GM12878 (cell line): ENCODE data around the gene HSD11B1. TPM values are rescaled to one million over a fixed set of nuclear protein-coding genes. Genes with fewer than 3 reads are reported as not detected.

Experiments used
- ATAC-seq: fragments of 200-7000 bp; cut with Tn5 transposase; 3 replicates; pipeline ENCODE4 v1.9.1; 2020; ENCODE audit warnings: mild to moderate bottlenecking, moderate library complexity
- BruUV-seq: library from RNA; stranded (reverse); fragments of 400-500 nt; replicated peaks from 2 replicates; lab custom pipeline; 2021; lab: Mats Ljungman, UMichigan
- CTCF ChIA-PET: fragments of 300-600 bp; sonication (Branson Sonifier 250); formaldehyde crosslinking; extraction: SDS; loops from one replicate; lab custom pipeline; 2021; ENCODE audit warnings: inconsistent platforms; lab: Yijun Ruan, JAX
- POLR2A ChIA-PET: fragments of 350-600 bp; formaldehyde crosslinking; extraction: SDS; loops from one replicate; lab custom pipeline; 2021; ENCODE audit warnings: inconsistent platforms; lab: Charles Lee
- RAD21 ChIA-PET: fragments of 300-600 bp; sonication (Branson Sonifier 250); formaldehyde crosslinking; loops from one replicate; lab custom pipeline; 2023; ENCODE audit warnings: antibody characterized with exemption; ENCODE audit not compliant: unreplicated experiment; lab: Charles Lee
- SMC1A ChIA-PET: fragments of 300-600 bp; sonication (Branson Sonifier 250); formaldehyde crosslinking; loops from one replicate; lab custom pipeline; 2023; ENCODE audit not compliant: unreplicated experiment, uncharacterized antibody; lab: Charles Lee
- DNase-seq: peaks from one replicate; pipeline ENCODE4 v3.0.0-alpha.2; 2011; ENCODE audit warnings: low read depth, low spot score
- FAIRE-seq: peaks from 3 replicates; lab custom pipeline; 2011; peaks lifted over from hg19 to GRCh38; lab: Jason Lieb, UNC
- H2AFZ ChIP-seq: 2 replicates; pipeline ENCODE4 v1.6.0; 2011; ENCODE audit warnings: low read depth, low read length, control low read depth; ENCODE audit not compliant: control insufficient read depth
- H3K27ac ChIP-seq: 2 replicates; pipeline ENCODE4 v1.5.1; 2011; ENCODE audit warnings: control low read depth; ENCODE audit not compliant: control insufficient read depth, insufficient read depth
- H3K27me3 ChIP-seq, 2 experiments: replicated peaks in 1 of 2; 2 replicates each; pipeline versions ENCODE4 v1.6.0 to v1.6.1; 2011; ENCODE audit warnings: low read length in 1 of 2; ENCODE audit not compliant: control insufficient read depth in 2 of 2, insufficient read depth in 2 of 2
- H3K36me3 ChIP-seq, 2 experiments: 2 replicates each; pipeline ENCODE4 v1.5.1; 2011; ENCODE audit warnings: low read length in 1 of 2; ENCODE audit not compliant: control insufficient read depth in 2 of 2, insufficient read depth in 2 of 2
- H3K4me1 ChIP-seq: 2 replicates; pipeline ENCODE4 v1.6.1; 2011; ENCODE audit warnings: mild to moderate bottlenecking, low read length, moderate library complexity, mixed read lengths; ENCODE audit not compliant: control insufficient read depth, insufficient read depth
- H3K4me2 ChIP-seq: 2 replicates; pipeline ENCODE4 v1.6.0; 2011; ENCODE audit warnings: control low read depth; ENCODE audit not compliant: control insufficient read depth, insufficient read depth
- H3K4me3 ChIP-seq: fragments of 200-600 bp; sonication (generic); 2 replicates; pipeline ENCODE4 v1.5.1; 2016
- H3K79me2 ChIP-seq: 2 replicates; pipeline ENCODE4 v1.6.0; 2011; ENCODE audit warnings: low read length; ENCODE audit not compliant: control insufficient read depth, insufficient read depth
- H3K9ac ChIP-seq: 2 replicates; pipeline ENCODE4 v1.8.0; 2011; ENCODE audit warnings: low read length, control low read depth, mixed read lengths; ENCODE audit not compliant: control insufficient read depth, insufficient read depth
- H3K9me3 ChIP-seq: replicated peaks from 3 replicates; pipeline ENCODE4 v1.5.1; 2011; ENCODE audit warnings: mild to moderate bottlenecking, low read length; ENCODE audit not compliant: control insufficient read depth, insufficient read depth
- H4K20me1 ChIP-seq: 2 replicates; pipeline ENCODE4 v1.6.0; 2011; ENCODE audit not compliant: control insufficient read depth, insufficient read depth
- BRCA1 ChIP-seq: IDR thresholded peaks from 2 replicates; pipeline ENCODE4 v1.6.1; 2011; ENCODE audit warnings: low read depth, low read length, improper control_type of control experiment
- CHD2 ChIP-seq: IDR thresholded peaks from 2 replicates; pipeline ENCODE4 v1.6.1; 2011; ENCODE audit warnings: low read depth, low read length, improper control_type of control experiment, borderline replicate concordance
- CHD4 ChIP-seq: fragments of 200-600 bp; sonication (generic); IDR thresholded peaks from 2 replicates; pipeline ENCODE4 v1.6.1; 2016; ENCODE audit warnings: mild to moderate bottlenecking
- CREB1 ChIP-seq: IDR thresholded peaks from 2 replicates; pipeline ENCODE4 v1.6.1; 2012; ENCODE audit warnings: low read depth, mild to moderate bottlenecking, inconsistent platforms
- FOXK2 ChIP-seq: fragments of 450-650 bp; IDR thresholded peaks from 2 replicates; pipeline ENCODE4 v1.6.1; 2017; ENCODE audit warnings: mild to moderate bottlenecking, moderate library complexity
- HDAC2 ChIP-seq: fragments of 200-600 bp; sonication (generic); IDR thresholded peaks from 2 replicates; pipeline ENCODE4 v1.6.1; 2017
- KAT2A ChIP-seq: conservative IDR thresholded peaks from 2 replicates; pipeline ENCODE4 v1.6.1; 2011; ENCODE audit warnings: low read depth, low read length; ENCODE audit not compliant: control insufficient read depth
- MTA2 ChIP-seq: fragments of 450-650 bp; IDR thresholded peaks from 2 replicates; pipeline ENCODE4 v1.6.1; 2016; ENCODE audit warnings: low read depth, mild to moderate bottlenecking, moderate library complexity
- SPI1 ChIP-seq: IDR thresholded peaks from 2 replicates; pipeline ENCODE4 v1.6.1; 2011; ENCODE audit warnings: low read depth, mild to moderate bottlenecking, low read length, moderate library complexity, borderline replicate concordance; ENCODE audit not compliant: insufficient read depth
- SUZ12 ChIP-seq: fragments of 200-600 bp; sonication (generic); IDR thresholded peaks from one replicate; pipeline ENCODE4 v1.6.1; 2018; ENCODE audit warnings: antibody characterized with exemption, mild to moderate bottlenecking; ENCODE audit not compliant: unreplicated experiment
- TCF7 ChIP-seq: IDR thresholded peaks from 2 replicates; pipeline ENCODE4 v1.6.1; 2014; ENCODE audit warnings: antibody characterized with exemption, borderline replicate concordance
- ZNF217 ChIP-seq: fragments of 450-650 bp; IDR thresholded peaks from 2 replicates; pipeline ENCODE4 v1.6.1; 2017; ENCODE audit warnings: antibody characterized with exemption, mild to moderate bottlenecking
- ZNF622 ChIP-seq: fragments of 450-650 bp; IDR thresholded peaks from 2 replicates; pipeline ENCODE4 v1.6.1; 2017; ENCODE audit warnings: mild to moderate bottlenecking, inconsistent platforms
- WGBS: methylation state at CpG from one replicate; pipeline ENCODE4 v1.1.6; 2016; ENCODE audit warnings: low lambda C conversion rate; ENCODE audit not compliant: insufficient replicate concordance, insufficient coverage; ENCODE audit errors: missing lambda C conversion rate; 5-methylcytosine and 5-hydroxymethylcytosine counted together
- in situ Hi-C: fragments of 300-500 bp; cut with MboI; formaldehyde crosslinking; loops from 9 replicates; pipeline ENCODE4 v1.14.3; 2018; ENCODE audit warnings: mixed read lengths
- intact Hi-C: fragments of 100-400 bp; cut with micrococcal nuclease; formaldehyde crosslinking; loops from one replicate; pipeline ENCODE4 v1.14.2; 2022; ENCODE audit not compliant: unreplicated experiment
- polyA plus RNA-seq, 11 experiments: library from polyadenylated mRNA; depleted of rRNA in 4 of 11; unstranded in 6 of 11; stranded (reverse) in 5 of 11; fragments of >200 nt; fragmentation: Nextera tagmentation in 4 of 11; fragmentation: Illumina TruSeq in 1 of 11; extraction: Ambion mirVana in 4 of 11; extraction: Trizol in 1 of 11; gene quantifications; 1 replicate in 1 of 11; 2 replicates in 10 of 11; pipeline versions ENCODE4 v1.2.1 to v1.2.3, GENCODE V29; 2011 to 2016; ENCODE audit warnings: inconsistent platforms in 2 of 11, missing spikeins in 2 of 11, low read depth in 1 of 11
- total RNA-seq, 4 experiments: library from RNA; depleted of rRNA in 3 of 4; stranded (reverse); fragments of >200 nt in 3 of 4; fragmentation: Illumina TruSeq in 1 of 4; extraction: Trizol in 1 of 4; gene quantifications; 2 replicates each; pipeline versions ENCODE4 v1.2.1 to v1.2.3, GENCODE V29; 2013 to 2021
- TF ChIP-seq, protein P1 (sequence below): fragments of 450-650 bp; IDR thresholded peaks from 2 replicates; pipeline ENCODE4 v1.6.1; 2018; ENCODE audit warnings: borderline replicate concordance, mild to moderate bottlenecking; ENCODE audit not compliant: partially characterized antibody
- TF ChIP-seq, protein P2 (sequence below): IDR thresholded peaks from 2 replicates; pipeline ENCODE4 v1.6.1; 2012; ENCODE audit warnings: low read depth, low read length, improper control_type of control experiment
- TF ChIP-seq, protein P3 (sequence below): fragments of 450-650 bp; IDR thresholded peaks from 2 replicates; pipeline ENCODE4 v1.6.1; 2016; ENCODE audit warnings: mild to moderate bottlenecking
- TF ChIP-seq, protein P4 (sequence below): fragments of 450-650 bp; formaldehyde crosslinking; IDR thresholded peaks from 2 replicates; pipeline ENCODE4 v1.4.0; 2022; ENCODE audit warnings: mild to moderate bottlenecking, moderate library complexity

The HSD11B1 gene
- total and polyA plus RNA-seq, 10 of the 15 experiments (the other 5 are each of a cell fraction or from before 2014, with no cell fraction given) = 0.04 to 0.27 (median 0.15) TPM; not detected in 7

DNA sequence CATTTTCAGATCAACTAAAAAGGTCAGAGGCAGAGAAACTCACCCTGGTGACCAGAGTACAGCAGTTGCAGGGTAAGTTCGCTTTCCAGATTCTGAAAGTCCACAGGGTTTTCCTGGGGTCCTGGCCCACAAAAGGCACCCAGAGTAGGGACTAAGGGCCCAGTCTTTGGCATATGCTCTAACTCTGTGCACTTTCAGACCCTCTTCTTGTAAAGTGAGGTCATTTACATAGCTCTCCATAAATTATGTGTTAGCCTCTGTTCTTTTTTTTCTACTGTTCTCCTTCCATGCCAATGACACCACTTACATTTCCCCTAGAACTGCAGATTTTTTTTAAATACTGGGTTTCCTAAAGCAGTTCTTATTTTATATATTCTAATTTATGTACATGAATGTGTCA is 73.5 kb downstream of the HSD11B1 start:
- DNase-seq (no peak), FAIRE-seq (no peak), ATAC-seq (no peak)
- ChIA-PET RAD21 (interaction anchor here (0.6 to 2.0 kb wide), 2 partner anchors 10 to 29 kb away, joined by 3 to 5 read pairs; no protein-coding TSS in a partner anchor), POLR2A (no interaction called here), SMC1A (interaction anchor here (0.8 to 1.9 kb wide), 3 partner anchors 10 to 43 kb away, joined by 3 to 7 read pairs (median 3); no protein-coding TSS in a partner anchor), CTCF (interaction anchor here (0.9 to 7.6 kb wide), 3 partner anchors 10 to 45 kb away, joined by 3 to 56 read pairs (median 4); no protein-coding TSS in a partner anchor)
- Histone ChIP-seq H3K4me1 (peaks cover 21% of the 10 kb centered on the region), H3K79me2 (no peaks in the 10 kb centered on the region), H3K4me3 (no peak overlapping the region), H3K36me3 (peaks cover 7 to 19% of the 10 kb centered on the region in 2 experiments; a peak in 3 of 4 replicates), H3K27me3 (no peaks in the 10 kb centered on the region), H3K9ac (no peak overlapping the region), H2AFZ (no peak overlapping the region), H4K20me1 (no peaks in the 10 kb centered on the region), H3K27ac (no peak overlapping the region), H3K9me3 (no peaks in the 10 kb centered on the region), H3K4me2 (no peak overlapping the region)
- TF ChIP-seq, protein P1, sequence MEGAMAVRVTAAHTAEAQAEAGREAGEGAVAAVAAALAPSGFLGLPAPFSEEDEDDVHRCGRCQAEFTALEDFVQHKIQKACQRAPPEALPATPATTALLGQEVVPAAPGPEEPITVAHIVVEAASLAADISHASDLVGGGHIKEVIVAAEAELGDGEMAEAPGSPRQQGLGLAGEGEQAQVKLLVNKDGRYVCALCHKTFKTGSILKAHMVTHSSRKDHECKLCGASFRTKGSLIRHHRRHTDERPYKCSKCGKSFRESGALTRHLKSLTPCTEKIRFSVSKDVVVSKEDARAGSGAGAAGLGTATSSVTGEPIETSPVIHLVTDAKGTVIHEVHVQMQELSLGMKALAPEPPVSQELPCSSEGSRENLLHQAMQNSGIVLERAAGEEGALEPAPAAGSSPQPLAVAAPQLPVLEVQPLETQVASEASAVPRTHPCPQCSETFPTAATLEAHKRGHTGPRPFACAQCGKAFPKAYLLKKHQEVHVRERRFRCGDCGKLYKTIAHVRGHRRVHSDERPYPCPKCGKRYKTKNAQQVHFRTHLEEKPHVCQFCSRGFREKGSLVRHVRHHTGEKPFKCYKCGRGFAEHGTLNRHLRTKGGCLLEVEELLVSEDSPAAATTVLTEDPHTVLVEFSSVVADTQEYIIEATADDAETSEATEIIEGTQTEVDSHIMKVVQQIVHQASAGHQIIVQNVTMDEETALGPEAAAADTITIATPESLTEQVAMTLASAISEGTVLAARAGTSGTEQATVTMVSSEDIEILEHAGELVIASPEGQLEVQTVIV = no peak
- TF ChIP-seq CHD4 (no peak), ZNF217 (no peak), FOXK2 (no peak), CREB1 (no peak), KAT2A (no peak), BRCA1 (no peak), HDAC2 (no peak), SPI1 (no peak), CHD2 (no peak), TCF7 (no peak), ZNF622 (no peak), MTA2 (no peak), SUZ12 (no peak)
- TF ChIP-seq, protein P2, sequence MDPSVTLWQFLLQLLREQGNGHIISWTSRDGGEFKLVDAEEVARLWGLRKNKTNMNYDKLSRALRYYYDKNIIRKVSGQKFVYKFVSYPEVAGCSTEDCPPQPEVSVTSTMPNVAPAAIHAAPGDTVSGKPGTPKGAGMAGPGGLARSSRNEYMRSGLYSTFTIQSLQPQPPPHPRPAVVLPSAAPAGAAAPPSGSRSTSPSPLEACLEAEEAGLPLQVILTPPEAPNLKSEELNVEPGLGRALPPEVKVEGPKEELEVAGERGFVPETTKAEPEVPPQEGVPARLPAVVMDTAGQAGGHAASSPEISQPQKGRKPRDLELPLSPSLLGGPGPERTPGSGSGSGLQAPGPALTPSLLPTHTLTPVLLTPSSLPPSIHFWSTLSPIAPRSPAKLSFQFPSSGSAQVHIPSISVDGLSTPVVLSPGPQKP = no peak
- TF ChIP-seq, protein P3, sequence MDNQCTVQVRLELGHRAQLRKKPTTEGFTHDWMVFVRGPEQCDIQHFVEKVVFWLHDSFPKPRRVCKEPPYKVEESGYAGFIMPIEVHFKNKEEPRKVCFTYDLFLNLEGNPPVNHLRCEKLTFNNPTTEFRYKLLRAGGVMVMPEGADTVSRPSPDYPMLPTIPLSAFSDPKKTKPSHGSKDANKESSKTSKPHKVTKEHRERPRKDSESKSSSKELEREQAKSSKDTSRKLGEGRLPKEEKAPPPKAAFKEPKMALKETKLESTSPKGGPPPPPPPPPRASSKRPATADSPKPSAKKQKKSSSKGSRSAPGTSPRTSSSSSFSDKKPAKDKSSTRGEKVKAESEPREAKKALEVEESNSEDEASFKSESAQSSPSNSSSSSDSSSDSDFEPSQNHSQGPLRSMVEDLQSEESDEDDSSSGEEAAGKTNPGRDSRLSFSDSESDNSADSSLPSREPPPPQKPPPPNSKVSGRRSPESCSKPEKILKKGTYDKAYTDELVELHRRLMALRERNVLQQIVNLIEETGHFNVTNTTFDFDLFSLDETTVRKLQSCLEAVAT = no peak
- TF ChIP-seq, protein P4, sequence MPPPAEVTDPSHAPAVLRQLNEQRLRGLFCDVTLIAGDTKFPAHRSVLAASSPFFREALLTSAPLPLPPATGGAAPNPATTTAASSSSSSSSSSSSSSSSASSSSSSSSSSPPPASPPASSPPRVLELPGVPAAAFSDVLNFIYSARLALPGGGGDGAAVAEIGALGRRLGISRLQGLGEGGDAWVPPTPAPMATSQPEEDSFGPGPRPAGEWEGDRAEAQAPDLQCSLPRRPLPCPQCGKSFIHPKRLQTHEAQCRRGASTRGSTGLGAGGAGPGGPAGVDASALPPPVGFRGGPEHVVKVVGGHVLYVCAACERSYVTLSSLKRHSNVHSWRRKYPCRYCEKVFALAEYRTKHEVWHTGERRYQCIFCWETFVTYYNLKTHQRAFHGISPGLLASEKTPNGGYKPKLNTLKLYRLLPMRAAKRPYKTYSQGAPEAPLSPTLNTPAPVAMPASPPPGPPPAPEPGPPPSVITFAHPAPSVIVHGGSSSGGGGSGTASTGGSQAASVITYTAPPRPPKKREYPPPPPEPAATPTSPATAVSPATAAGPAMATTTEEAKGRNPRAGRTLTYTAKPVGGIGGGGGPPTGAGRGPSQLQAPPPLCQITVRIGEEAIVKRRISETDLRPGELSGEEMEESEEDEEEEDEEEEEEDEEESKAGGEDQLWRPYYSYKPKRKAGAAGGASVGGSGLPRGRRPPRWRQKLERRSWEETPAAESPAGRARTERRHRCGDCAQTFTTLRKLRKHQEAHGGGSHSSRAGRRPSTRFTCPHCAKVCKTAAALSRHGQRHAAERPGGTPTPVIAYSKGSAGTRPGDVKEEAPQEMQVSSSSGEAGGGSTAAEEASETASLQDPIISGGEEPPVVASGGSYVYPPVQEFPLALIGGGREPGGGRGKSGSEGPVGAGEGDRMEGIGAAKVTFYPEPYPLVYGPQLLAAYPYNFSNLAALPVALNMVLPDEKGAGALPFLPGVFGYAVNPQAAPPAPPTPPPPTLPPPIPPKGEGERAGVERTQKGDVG = no peak
- in situ Hi-C loops = no loop called here
- intact Hi-C loops = no loop called here
- BruUV-seq = no TSS peak
- WGBS = 100% methylated on average over 1 of the region's 1 CpG
